ENCODE data around the gene IFI27L2. TPM values are rescaled to one million over a fixed set of nuclear protein-coding genes. Genes with fewer than 3 reads are reported as not detected.

IFI27L2 gene
- 10 to 100 TPM; 42.9 to 85.1 TPM for total RNA-seq

DNA sequence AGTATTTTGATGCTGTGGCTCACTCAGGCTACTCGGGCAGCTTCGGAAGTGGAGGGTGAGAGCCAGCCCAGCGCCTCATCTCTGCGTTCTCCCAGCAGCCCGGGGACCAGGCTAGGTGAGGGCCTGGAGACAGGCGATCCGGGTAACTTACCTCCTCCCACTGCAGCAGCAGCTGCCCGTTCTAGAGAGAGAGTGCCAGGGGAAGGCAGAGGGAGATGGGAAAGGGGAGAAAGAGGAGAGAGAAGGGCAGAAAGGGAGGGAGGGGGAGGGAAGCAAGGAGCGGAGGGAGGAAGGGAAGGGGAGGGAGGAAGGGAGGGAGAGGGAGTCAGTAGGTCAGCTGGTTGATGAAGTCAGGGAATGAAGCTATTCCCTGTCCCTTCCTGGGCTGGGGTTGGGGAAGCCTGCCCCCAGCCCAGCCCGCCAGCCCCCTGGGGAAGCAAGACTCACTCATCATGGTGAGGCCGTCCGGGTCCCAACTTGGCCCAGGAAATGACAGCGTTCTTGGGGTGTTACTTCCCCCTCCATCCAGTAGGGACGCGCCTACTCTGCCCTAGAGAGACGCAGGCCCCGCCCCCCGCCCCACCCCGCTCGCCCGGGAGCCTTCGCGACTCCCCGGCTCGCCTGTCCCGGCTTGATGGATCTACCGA is at the start of gene IFI27L2:
Gene IFI27L2 (minus strand): TSS at position 494 of the 647 bp plus-strand sequence. CDS start 40 bp downstream, at position 454.
- H3K4me1 ChIP-seq: peaks cover 0 to 15% of the 10 kb centered on the region in 2 donors
- no peaks in the 10 kb centered on the region for H3K36me3 ChIP-seq
- peak within 1 kb of the TSS; percentile 78 to 89 for H3K27ac ChIP-seq
- DNase-seq (ENCODE audit: low spot score): peak; percentile 74
- TF ChIP-seq, protein P1, sequence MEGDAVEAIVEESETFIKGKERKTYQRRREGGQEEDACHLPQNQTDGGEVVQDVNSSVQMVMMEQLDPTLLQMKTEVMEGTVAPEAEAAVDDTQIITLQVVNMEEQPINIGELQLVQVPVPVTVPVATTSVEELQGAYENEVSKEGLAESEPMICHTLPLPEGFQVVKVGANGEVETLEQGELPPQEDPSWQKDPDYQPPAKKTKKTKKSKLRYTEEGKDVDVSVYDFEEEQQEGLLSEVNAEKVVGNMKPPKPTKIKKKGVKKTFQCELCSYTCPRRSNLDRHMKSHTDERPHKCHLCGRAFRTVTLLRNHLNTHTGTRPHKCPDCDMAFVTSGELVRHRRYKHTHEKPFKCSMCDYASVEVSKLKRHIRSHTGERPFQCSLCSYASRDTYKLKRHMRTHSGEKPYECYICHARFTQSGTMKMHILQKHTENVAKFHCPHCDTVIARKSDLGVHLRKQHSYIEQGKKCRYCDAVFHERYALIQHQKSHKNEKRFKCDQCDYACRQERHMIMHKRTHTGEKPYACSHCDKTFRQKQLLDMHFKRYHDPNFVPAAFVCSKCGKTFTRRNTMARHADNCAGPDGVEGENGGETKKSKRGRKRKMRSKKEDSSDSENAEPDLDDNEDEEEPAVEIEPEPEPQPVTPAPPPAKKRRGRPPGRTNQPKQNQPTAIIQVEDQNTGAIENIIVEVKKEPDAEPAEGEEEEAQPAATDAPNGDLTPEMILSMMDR (IDR thresholded peaks at IDR 0.05): peak in 1 of 2 donors; percentile 46
- peak within 1 kb of the TSS; percentile 51 to 59 for H3K4me3 ChIP-seq
- H3K27me3 ChIP-seq: no peaks in the 10 kb centered on the region
- H3K9me3 ChIP-seq: no peaks in the 10 kb centered on the region

DNA sequence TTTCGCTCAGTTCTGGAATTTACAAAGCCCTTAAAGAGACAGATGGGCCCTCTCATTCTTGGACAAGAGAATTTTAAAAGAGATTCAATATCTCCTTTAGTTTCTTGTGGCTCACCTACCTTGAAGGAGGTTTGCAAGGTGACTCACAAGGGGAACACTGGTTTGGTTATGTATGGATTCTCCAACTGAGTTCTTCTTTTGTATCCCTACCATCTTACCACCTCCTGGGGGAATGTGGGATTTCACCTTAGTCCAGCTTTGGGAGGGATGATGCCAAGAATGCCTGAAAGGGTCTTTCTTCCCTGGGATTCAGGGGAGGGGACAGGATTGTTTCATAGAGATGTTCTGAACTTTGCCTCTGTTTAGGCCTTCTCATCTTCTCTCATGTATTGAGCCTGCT is 48.4 kb upstream of the IFI27L2 start:
- TF ChIP-seq, protein P1 (IDR thresholded peaks at IDR 0.05): no peak
- no peak overlapping the region for H3K27ac ChIP-seq
- no peaks in the 10 kb centered on the region for H3K9me3 ChIP-seq
- DNase-seq (ENCODE audit: low spot score): no peak
- H3K4me1 ChIP-seq: peaks cover 0 to 13% of the 10 kb centered on the region in 2 donors
- no peak overlapping the region for H3K4me3 ChIP-seq
- H3K36me3 ChIP-seq: no peaks in the 10 kb centered on the region
- no peaks in the 10 kb centered on the region for H3K27me3 ChIP-seq

DNA sequence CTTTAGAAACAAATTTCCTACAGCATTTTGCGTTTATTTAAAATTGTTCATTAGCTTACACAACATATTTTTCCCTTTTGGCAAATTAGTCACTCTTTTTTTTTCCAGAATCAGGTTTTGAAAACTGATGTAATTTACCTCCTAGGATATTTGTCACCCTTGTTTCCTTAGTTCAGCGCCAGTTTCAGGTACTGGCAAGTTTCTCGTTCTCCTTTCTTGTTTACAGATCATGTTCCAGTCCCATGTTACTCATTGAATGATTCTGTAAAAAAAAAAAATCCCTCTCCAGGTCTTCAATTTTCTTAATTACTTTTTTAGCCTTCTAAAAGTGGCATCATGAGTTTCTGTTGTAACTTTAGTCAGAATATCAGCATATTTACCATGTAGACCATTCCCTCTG is 47.4 kb upstream of the IFI27L2 start:
- no peak for DNase-seq (ENCODE audit: low spot score)
- TF ChIP-seq, protein P1 (IDR thresholded peaks at IDR 0.05): no peak
- H3K4me1 ChIP-seq: peaks cover 0 to 13% of the 10 kb centered on the region in 2 donors
- no peaks in the 10 kb centered on the region for H3K36me3 ChIP-seq
- no peaks in the 10 kb centered on the region for H3K27me3 ChIP-seq
- no peak overlapping the region for H3K4me3 ChIP-seq
- H3K9me3 ChIP-seq: no peaks in the 10 kb centered on the region
- H3K27ac ChIP-seq: no peak overlapping the region

- no peaks in the 10 kb centered on the region for H3K9me3 ChIP-seq
- H3K27me3 ChIP-seq: no peaks in the 10 kb centered on the region
- no peak for DNase-seq (ENCODE audit: low spot score)
- H3K36me3 ChIP-seq: no peaks in the 10 kb centered on the region
- TF ChIP-seq, protein P1 (IDR thresholded peaks at IDR 0.05): no peak
- no peak overlapping the region for H3K27ac ChIP-seq
- no peak overlapping the region for H3K4me3 ChIP-seq
- peaks cover 0 to 13% of the 10 kb centered on the region in 2 donors for H3K4me1 ChIP-seq
These were observed 46.3 kb upstream of the IFI27L2 start for GRCh38 chr14:94175747-94176146.

- DNase-seq (ENCODE audit: low spot score): no peak
- no peaks in the 10 kb centered on the region for H3K36me3 ChIP-seq
- H3K27me3 ChIP-seq: no peaks in the 10 kb centered on the region
- H3K27ac ChIP-seq: no peak overlapping the region
- TF ChIP-seq, protein P1 (IDR thresholded peaks at IDR 0.05): no peak
- peaks cover 0 to 13% of the 10 kb centered on the region in 2 donors for H3K4me1 ChIP-seq
- peak overlapping the region; percentile 54 to 72 for H3K4me3 ChIP-seq
- no peaks in the 10 kb centered on the region for H3K9me3 ChIP-seq
These were observed 45.8 kb upstream of the IFI27L2 start for GRCh38 chr14:94175011-94175745.

Measured in right atrium auricular region (tissue), 2 donors.